SK-N-SH treated with all-trans-retinoic acid at 6 μM for 48 hours (cell line): ENCODE measurements around the gene GRM4.

Experiments
- ATAC-seq: fragments of 200-7000 bp; cut with Tn5 transposase; 3 replicates; pipeline ENCODE4 v1.9.1; 2020; ENCODE audit warnings: mild to moderate bottlenecking, moderate library complexity
- ARNTL ChIP-seq: fragments of 450-650 bp; formaldehyde crosslinking; IDR thresholded peaks from 2 replicates; pipeline ENCODE4 v1.5.0; 2020; ENCODE audit warnings: low read depth, mild to moderate bottlenecking, moderate library complexity, borderline replicate concordance
- BACH2 ChIP-seq: fragments of 250-450 bp; sonication (Bioruptor Pico); IDR thresholded peaks from 2 replicates; pipeline ENCODE4 v1.9.0; 2021; ENCODE audit warnings: mild to moderate bottlenecking, borderline replicate concordance
- CSDC2 ChIP-seq: fragments of 250-450 bp; sonication (Bioruptor Pico); IDR thresholded peaks from 2 replicates; pipeline ENCODE4 v1.5.0; 2020; ENCODE audit warnings: mild to moderate bottlenecking, moderate library complexity
- ESRRG ChIP-seq: fragments of 250-450 bp; sonication (Bioruptor Pico); IDR thresholded peaks from 2 replicates; pipeline ENCODE4 v1.6.1; 2021; ENCODE audit warnings: mild to moderate bottlenecking
- GLIS3 ChIP-seq: fragments of 250-450 bp; sonication (Bioruptor Pico); IDR thresholded peaks from 2 replicates; pipeline ENCODE4 v1.5.0; 2020; ENCODE audit warnings: mild to moderate bottlenecking, moderate library complexity
- ISL1 ChIP-seq: fragments of 250-450 bp; sonication (Bioruptor Pico); IDR thresholded peaks from 2 replicates; pipeline ENCODE4 v2.1.2; 2022; ENCODE audit warnings: mild to moderate bottlenecking, moderate library complexity
- OSR1 ChIP-seq: fragments of 250-450 bp; sonication (Bioruptor Pico); IDR thresholded peaks from 2 replicates; pipeline ENCODE4 v1.8.0; 2022; ENCODE audit warnings: moderate library complexity, mild to moderate bottlenecking, inconsistent platforms
- PPARA ChIP-seq: fragments of 250-450 bp; sonication (Bioruptor Pico); IDR thresholded peaks from 2 replicates; pipeline ENCODE4 v1.5.0; 2020; ENCODE audit warnings: mild to moderate bottlenecking, borderline replicate concordance
- RARB ChIP-seq: fragments of 250-450 bp; sonication (Bioruptor Pico); IDR thresholded peaks from 2 replicates; pipeline ENCODE4 v1.8.0; 2021; ENCODE audit warnings: mild to moderate bottlenecking, moderate library complexity
- SNAI2 ChIP-seq: fragments of 250-450 bp; sonication (Bioruptor Pico); IDR thresholded peaks from 2 replicates; pipeline ENCODE4 v1.5.0; 2020; ENCODE audit warnings: mild to moderate bottlenecking, moderate library complexity
- TCF4 ChIP-seq: fragments of 250-450 bp; sonication (Bioruptor Pico); IDR thresholded peaks from 2 replicates; pipeline ENCODE4 v1.8.0; 2021; ENCODE audit warnings: mild to moderate bottlenecking, moderate library complexity, borderline replicate concordance
- ZC3H10 ChIP-seq: fragments of 250-450 bp; sonication (Bioruptor Pico); IDR thresholded peaks from 2 replicates; pipeline ENCODE4 v1.5.1; 2021; ENCODE audit warnings: mild to moderate bottlenecking, moderate library complexity
- ZFP3 ChIP-seq: fragments of 250-450 bp; sonication (Bioruptor Pico); IDR thresholded peaks from 2 replicates; pipeline ENCODE4 v1.5.0; 2020; ENCODE audit warnings: mild to moderate bottlenecking, moderate library complexity
- ZFP30 ChIP-seq: fragments of 450-650 bp; formaldehyde crosslinking; IDR thresholded peaks from 2 replicates; pipeline ENCODE4 v1.5.0; 2022; ENCODE audit warnings: mild to moderate bottlenecking, moderate library complexity
- ZNF565 ChIP-seq: fragments of 450-650 bp; formaldehyde crosslinking; conservative IDR thresholded peaks from 2 replicates; pipeline ENCODE4 v1.5.0; 2020; ENCODE audit warnings: low read depth, mild to moderate bottlenecking, moderate library complexity
- ZNF70 ChIP-seq: fragments of 450-650 bp; formaldehyde crosslinking; IDR thresholded peaks from 2 replicates; pipeline ENCODE4 v1.5.0; 2020; ENCODE audit warnings: mild to moderate bottlenecking, moderate library complexity
- ZNF8 ChIP-seq: fragments of 450-650 bp; formaldehyde crosslinking; IDR thresholded peaks from 2 replicates; pipeline ENCODE4 v1.5.0; 2020; ENCODE audit warnings: mild to moderate bottlenecking, moderate library complexity
- TF ChIP-seq, protein P1 (sequence below): fragments of 250-450 bp; sonication (Bioruptor Pico); IDR thresholded peaks from 2 replicates; pipeline ENCODE4 v1.5.1; 2020; ENCODE audit warnings: low read depth, mild to moderate bottlenecking, moderate library complexity
- TF ChIP-seq, protein P2 (sequence below): fragments of 250-450 bp; sonication (Bioruptor Pico); IDR thresholded peaks from 2 replicates; pipeline ENCODE4 v1.5.1; 2021; ENCODE audit warnings: mild to moderate bottlenecking, moderate library complexity
- TF ChIP-seq, protein P3 (sequence below): fragments of 250-450 bp; sonication (Bioruptor Pico); IDR thresholded peaks from 2 replicates; pipeline ENCODE4 v1.5.0; 2020; ENCODE audit warnings: mild to moderate bottlenecking, moderate library complexity
- TF ChIP-seq, protein P4 (sequence below): fragments of 250-450 bp; sonication (Bioruptor Pico); IDR thresholded peaks from 2 replicates; pipeline ENCODE4 v1.8.0; 2020; ENCODE audit warnings: mild to moderate bottlenecking, moderate library complexity, borderline replicate concordance

Gene GRM4

DNA sequence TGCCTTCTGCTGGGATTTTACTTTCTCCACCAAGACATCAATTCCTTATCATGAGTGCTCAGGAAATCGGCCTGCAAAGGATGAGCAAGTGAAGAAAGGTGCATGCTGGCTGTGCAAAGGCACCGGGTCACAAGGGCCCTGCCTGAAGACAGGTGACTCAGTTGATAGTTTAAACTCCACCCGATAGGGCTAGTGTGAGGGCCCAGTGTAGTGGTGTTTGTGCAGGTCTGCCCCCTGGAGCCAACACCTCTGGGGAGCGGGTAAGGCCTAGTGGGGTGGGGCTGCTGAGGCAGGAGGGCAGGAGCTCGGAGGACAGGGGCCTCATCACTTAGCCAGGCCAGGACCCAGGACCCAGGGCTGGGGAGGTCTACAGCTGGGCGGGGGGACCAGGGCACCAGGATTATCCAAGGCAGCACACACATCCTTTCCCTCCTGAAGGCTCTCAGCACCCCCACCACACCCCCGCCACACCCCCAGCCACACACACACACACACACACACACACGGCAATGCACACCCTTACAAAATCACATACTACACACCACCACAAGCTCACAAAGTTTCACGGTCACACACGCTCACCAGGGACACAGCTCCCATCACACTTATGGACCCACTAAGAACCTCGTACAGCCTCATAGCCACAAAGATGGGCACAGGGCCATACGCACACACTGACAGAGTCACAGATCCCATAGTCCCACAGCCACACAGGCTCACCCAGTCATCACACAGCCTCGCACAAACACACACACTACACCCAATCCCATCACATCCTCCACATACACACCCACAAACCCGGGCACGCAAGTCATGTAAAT, 75.4 kb downstream of the GRM4 start:
- ATAC-seq, result no peak
- TF ChIP-seq ZFP3 (no peak), RARB (CRISPR knock-in tag) (no peak), ARNTL (no peak), CSDC2 (CRISPR knock-in tag) (no peak), BACH2 (CRISPR knock-in tag) (no peak), ZNF565 (CRISPR knock-in tag) (no peak), ISL1 (no peak), ZNF8 (CRISPR knock-in tag) (no peak), SNAI2 (CRISPR knock-in tag) (no peak), GLIS3 (CRISPR knock-in tag) (no peak), ESRRG (no peak), ZNF70 (CRISPR knock-in tag) (no peak), TCF4 (CRISPR knock-in tag) (no peak), ZFP30 (CRISPR knock-in tag) (no peak), OSR1 (CRISPR knock-in tag) (no peak)
- TF ChIP-seq, protein P1, sequence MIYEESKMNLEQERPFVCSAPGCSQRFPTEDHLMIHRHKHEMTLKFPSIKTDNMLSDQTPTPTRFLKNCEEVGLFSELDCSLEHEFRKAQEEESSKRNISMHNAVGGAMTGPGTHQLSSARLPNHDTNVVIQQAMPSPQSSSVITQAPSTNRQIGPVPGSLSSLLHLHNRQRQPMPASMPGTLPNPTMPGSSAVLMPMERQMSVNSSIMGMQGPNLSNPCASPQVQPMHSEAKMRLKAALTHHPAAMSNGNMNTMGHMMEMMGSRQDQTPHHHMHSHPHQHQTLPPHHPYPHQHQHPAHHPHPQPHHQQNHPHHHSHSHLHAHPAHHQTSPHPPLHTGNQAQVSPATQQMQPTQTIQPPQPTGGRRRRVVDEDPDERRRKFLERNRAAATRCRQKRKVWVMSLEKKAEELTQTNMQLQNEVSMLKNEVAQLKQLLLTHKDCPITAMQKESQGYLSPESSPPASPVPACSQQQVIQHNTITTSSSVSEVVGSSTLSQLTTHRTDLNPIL (CRISPR knock-in tag), result no peak
- TF ChIP-seq, protein P2, sequence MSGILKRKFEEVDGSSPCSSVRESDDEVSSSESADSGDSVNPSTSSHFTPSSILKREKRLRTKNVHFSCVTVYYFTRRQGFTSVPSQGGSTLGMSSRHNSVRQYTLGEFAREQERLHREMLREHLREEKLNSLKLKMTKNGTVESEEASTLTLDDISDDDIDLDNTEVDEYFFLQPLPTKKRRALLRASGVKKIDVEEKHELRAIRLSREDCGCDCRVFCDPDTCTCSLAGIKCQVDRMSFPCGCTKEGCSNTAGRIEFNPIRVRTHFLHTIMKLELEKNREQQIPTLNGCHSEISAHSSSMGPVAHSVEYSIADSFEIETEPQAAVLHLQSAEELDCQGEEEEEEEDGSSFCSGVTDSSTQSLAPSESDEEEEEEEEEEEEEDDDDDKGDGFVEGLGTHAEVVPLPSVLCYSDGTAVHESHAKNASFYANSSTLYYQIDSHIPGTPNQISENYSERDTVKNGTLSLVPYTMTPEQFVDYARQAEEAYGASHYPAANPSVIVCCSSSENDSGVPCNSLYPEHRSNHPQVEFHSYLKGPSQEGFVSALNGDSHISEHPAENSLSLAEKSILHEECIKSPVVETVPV (CRISPR knock-in tag), result no peak
- TF ChIP-seq, protein P3, sequence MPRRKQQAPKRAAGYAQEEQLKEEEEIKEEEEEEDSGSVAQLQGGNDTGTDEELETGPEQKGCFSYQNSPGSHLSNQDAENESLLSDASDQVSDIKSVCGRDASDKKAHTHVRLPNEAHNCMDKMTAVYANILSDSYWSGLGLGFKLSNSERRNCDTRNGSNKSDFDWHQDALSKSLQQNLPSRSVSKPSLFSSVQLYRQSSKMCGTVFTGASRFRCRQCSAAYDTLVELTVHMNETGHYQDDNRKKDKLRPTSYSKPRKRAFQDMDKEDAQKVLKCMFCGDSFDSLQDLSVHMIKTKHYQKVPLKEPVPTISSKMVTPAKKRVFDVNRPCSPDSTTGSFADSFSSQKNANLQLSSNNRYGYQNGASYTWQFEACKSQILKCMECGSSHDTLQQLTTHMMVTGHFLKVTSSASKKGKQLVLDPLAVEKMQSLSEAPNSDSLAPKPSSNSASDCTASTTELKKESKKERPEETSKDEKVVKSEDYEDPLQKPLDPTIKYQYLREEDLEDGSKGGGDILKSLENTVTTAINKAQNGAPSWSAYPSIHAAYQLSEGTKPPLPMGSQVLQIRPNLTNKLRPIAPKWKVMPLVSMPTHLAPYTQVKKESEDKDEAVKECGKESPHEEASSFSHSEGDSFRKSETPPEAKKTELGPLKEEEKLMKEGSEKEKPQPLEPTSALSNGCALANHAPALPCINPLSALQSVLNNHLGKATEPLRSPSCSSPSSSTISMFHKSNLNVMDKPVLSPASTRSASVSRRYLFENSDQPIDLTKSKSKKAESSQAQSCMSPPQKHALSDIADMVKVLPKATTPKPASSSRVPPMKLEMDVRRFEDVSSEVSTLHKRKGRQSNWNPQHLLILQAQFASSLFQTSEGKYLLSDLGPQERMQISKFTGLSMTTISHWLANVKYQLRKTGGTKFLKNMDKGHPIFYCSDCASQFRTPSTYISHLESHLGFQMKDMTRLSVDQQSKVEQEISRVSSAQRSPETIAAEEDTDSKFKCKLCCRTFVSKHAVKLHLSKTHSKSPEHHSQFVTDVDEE (CRISPR knock-in tag), result no peak
- TF ChIP-seq, protein P4, sequence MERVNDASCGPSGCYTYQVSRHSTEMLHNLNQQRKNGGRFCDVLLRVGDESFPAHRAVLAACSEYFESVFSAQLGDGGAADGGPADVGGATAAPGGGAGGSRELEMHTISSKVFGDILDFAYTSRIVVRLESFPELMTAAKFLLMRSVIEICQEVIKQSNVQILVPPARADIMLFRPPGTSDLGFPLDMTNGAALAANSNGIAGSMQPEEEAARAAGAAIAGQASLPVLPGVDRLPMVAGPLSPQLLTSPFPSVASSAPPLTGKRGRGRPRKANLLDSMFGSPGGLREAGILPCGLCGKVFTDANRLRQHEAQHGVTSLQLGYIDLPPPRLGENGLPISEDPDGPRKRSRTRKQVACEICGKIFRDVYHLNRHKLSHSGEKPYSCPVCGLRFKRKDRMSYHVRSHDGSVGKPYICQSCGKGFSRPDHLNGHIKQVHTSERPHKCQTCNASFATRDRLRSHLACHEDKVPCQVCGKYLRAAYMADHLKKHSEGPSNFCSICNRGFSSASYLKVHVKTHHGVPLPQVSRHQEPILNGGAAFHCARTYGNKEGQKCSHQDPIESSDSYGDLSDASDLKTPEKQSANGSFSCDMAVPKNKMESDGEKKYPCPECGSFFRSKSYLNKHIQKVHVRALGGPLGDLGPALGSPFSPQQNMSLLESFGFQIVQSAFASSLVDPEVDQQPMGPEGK (CRISPR knock-in tag), result no peak

DNA sequence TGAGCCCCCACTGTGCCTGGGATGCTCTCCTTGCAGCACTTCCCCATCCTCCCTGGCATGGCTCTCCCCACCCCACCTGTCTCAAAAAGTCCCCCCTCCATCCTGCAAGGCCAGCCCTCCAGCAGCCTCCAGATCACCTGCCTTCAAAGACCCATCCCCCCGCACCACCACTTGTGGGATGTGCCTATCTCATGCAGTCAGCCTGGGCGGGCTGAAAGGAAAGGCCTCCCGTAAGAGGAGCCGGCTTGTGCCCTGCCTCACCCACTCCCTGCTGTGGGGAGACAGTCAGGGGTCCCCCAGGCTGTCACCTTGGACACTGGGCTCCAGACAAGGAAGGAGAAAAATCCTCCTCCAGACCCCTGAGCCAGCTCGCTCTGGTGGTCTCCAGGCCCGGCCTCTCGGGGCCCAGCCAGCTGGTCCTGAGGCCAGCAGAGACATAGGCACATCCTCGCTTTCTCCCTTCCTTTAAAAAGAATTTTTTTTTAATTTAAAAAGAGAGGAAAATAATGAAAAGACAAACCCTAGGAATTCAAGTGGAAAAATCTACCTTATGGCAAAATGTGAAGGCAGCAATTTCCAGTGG, 77.3 kb downstream of the GRM4 start:
- ATAC-seq, result no peak
- TF ChIP-seq ZNF70 (CRISPR knock-in tag) (0 out of 2 replicates have a peak, but pooled peaks have one; percentile 31), ZFP30 (CRISPR knock-in tag) (no peak)
- TF ChIP-seq, all 23 proteins: peak for 1

DNA sequence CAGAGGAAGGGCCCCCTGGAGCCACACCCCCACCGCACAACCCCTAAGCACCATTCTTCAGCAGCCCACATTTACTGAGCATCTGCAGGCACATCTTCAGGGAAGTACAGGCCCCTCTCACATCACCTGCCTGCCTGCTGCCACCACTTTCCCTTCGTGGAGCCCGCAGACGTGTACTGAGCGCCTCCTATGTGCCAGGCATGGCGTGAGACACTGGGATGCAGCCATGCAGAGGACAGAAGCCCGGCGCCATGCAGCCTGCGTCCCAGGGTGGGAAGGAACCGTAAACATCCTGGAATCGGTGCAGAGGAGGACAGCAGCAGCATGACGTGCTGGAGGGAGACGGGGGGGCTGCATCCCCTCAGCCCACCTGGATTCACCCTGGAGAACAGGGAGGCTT, 78.1 kb downstream of the GRM4 start:
- TF ChIP-seq ISL1 (no peak), SNAI2 (CRISPR knock-in tag) (no peak), TCF4 (CRISPR knock-in tag) (no peak), GLIS3 (CRISPR knock-in tag) (no peak), ARNTL (no peak), ZNF565 (CRISPR knock-in tag) (no peak), PPARA (CRISPR knock-in tag) (no peak), ZFP3 (no peak), ZC3H10 (no peak), ESRRG (no peak), RARB (CRISPR knock-in tag) (no peak), BACH2 (CRISPR knock-in tag) (no peak)
- TF ChIP-seq, protein P3 (CRISPR knock-in tag), result no peak
- TF ChIP-seq, protein P1 (CRISPR knock-in tag), result no peak
- TF ChIP-seq, protein P2 (CRISPR knock-in tag), result no peak
- ATAC-seq, result peak; percentile 42; the same call in 1 of the 3 replicates
